K562 (cell line): Measurements from ENCODE around the gene SERINC5.

ENCODE experiments used
- BHLHE40 ChIP-seq: IDR thresholded peaks from 2 replicates; pipeline ENCODE4 v1.6.1; 2011; ENCODE audit warnings: low read length, improper control_type of control experiment
- EP300 ChIP-seq: IDR thresholded peaks from 2 replicates; pipeline ENCODE4 v1.6.1; 2012; ENCODE audit warnings: low read length, improper control_type of control experiment
- FUS ChIP-seq: fragments of 200-400 bp; formaldehyde crosslinking; optimal IDR thresholded peaks from 2 replicates; pipeline ENCODE3; 2017; ENCODE audit warnings: low read depth, low read length
- ZNF212 ChIP-seq: fragments of 450-650 bp; formaldehyde crosslinking; IDR thresholded peaks from 2 replicates; pipeline ENCODE4 v1.4.0; 2020; ENCODE audit warnings: mild to moderate bottlenecking
- TF ChIP-seq, protein P1 (sequence below): fragments of 250-450 bp; sonication (Bioruptor Pico); IDR thresholded peaks from 2 replicates; pipeline ENCODE4 v1.4.0; 2020; ENCODE audit warnings: borderline replicate concordance

DNA sequence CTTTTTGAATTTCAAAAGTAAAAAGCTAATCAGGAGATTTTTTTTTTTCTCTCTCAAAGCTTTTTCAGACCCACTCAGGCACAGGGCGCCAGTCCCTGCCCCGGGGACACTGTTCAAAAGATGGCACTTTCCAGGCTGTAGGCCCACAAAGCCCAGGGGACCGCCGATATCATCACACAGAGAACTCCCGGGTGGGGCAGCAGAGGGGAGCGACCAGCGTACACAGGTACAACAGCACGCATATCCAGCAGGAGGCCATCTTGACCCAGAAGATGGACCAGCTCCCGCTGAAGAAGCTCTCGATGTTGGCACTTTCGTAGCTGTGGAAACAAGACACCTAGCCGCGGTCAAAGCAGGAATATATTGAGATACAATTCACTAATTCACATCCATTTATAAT lies 112.4 kb downstream of the SERINC5 start:
- TF ChIP-seq EP300, result no peak
- no peak for TF ChIP-seq FUS
- TF ChIP-seq, protein P1, sequence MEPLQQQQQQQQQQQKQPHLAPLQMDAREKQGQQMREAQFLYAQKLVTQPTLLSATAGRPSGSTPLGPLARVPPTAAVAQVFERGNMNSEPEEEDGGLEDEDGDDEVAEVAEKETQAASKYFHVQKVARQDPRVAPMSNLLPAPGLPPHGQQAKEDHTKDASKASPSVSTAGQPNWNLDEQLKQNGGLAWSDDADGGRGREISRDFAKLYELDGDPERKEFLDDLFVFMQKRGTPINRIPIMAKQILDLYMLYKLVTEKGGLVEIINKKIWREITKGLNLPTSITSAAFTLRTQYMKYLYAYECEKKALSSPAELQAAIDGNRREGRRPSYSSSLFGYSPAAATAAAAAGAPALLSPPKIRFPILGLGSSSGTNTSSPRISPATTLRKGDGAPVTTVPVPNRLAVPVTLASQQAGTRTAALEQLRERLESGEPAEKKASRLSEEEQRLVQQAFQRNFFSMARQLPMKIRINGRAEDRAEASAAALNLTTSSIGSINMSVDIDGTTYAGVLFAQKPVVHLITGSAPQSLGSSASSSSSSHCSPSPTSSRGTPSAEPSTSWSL (CRISPR knock-in tag), result no peak
- TF ChIP-seq BHLHE40, result no peak
- no peak for TF ChIP-seq ZNF212
